Stimulated activated CD8-positive, alpha-beta memory T cell treated with anti-CD3 and anti-CD28 coated beads, Interleukin-12 subunit alpha, Interleukin-12 subunit beta, amount 100 ng/mL, for 4 hours (primary cell): ENCODE data around the gene DRP2.
"Not testable (repeated sequence)": the region's sequence is repeated elsewhere in the genome, so short reads cannot be mapped to it uniquely, and the experiment has no call there.

ENCODE experiments used
- DNase-seq: peaks from one replicate; pipeline ENCODE4 v3.0.0-alpha.2; 2020; ENCODE audit warnings: low read depth

Gene DRP2

GRCh38 chrX:101241531-101241930 is 21.9 kb downstream of the DRP2 start:
- no peak for DNase-seq

- no peak for DNase-seq
These were observed 33.0 kb downstream of the DRP2 start for GRCh38 chrX:101252634-101253033.

- no peak for DNase-seq
These were observed 38.1 kb downstream of the DRP2 start for GRCh38 chrX:101257448-101258258.

GRCh38 chrX:101258259-101258581 is 38.6 kb downstream of the DRP2 start:
- no peak for DNase-seq

- DNase-seq, result no peak
These were observed 40.8 kb downstream of the DRP2 start for GRCh38 chrX:101260435-101260834.

- DNase-seq, result no peak
These were observed 43.0 kb downstream of the DRP2 start for GRCh38 chrX:101262590-101262989.

- no peak for DNase-seq
These were observed 44.2 kb downstream of the DRP2 start for GRCh38 chrX:101263766-101264165.

GRCh38 chrX:101265869-101266428 is 46.4 kb downstream of the DRP2 start:
- DNase-seq, result no peak

GRCh38 chrX:101274198-101274597 is 54.6 kb downstream of the DRP2 start:
- DNase-seq, result no peak

GRCh38 chrX:101276238-101276637 is 56.7 kb downstream of the DRP2 start:
- no peak for DNase-seq

- no peak for DNase-seq
These were observed 67.8 kb downstream of the DRP2 start for GRCh38 chrX:101287402-101287801.

- no peak for DNase-seq
These were observed 71.5 kb downstream of the DRP2 start, which contains the start of gene TAF7L for GRCh38 chrX:101290957-101291603. TSS of gene TAF7L (minus strand) at chrX:101291334. CDS start at chrX:101287543, 3,791 bp downstream.

GRCh38 chrX:101295603-101296002 is 76.0 kb downstream of the DRP2 start:
- not testable (repeated sequence) for DNase-seq

- DNase-seq, result no peak
These were observed 84.2 kb downstream of the DRP2 start for GRCh38 chrX:101303790-101304189.
